ENCODE data around the gene AOC3. TPM values are rescaled to one million over a fixed set of nuclear protein-coding genes. Genes with fewer than 3 reads are reported as not detected.

Gene AOC3
- total and polyA plus RNA-seq, 4 donors: 50.0 to 154 (median 69.2) TPM

DNA sequence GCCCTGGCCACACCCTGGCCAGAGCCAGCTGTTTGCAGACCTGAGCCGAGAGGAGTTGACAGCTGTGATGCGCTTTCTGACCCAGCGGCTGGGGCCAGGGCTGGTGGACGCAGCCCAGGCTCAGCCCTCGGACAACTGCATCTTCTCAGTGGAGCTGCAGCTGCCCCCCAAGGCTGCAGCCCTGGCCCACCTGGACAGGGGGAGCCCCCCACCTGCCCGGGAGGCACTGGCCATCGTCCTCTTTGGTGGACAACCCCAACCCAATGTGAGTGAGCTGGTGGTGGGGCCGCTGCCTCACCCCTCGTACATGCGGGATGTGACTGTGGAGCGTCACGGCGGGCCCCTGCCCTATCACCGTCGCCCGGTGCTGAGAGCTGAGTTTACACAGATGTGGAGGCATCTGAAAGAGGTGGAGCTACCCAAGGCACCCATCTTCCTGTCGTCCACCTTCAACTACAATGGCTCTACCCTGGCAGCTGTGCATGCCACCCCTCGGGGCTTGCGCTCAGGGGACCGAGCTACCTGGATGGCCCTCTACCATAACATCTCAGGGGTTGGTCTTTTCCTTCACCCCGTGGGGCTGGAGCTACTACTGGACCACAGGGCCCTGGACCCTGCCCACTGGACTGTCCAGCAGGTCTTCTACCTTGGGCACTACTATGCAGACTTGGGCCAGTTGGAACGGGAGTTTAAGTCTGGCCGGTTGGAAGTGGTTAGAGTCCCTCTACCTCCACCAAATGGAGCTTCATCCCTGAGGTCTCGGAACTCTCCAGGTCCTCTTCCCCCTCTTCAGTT, 6.0 kb upstream of the AOC3 start:
- DNase-seq: no peak
- H3K36me3 ChIP-seq (ENCODE audit: control insufficient read depth in 4 of 4, insufficient read depth in 4 of 4, low read length in 4 of 4): peaks cover 20 to 35% (median 23%) of the 10 kb centered on the region in 4 donors
- peak overlapping the region in 1 of 2 donors; percentile 67 for H3K27ac ChIP-seq (ENCODE audit: low read depth in 1 of 2, low read length in 1 of 2)
- peaks cover 5 to 9% (median 8%) of the 10 kb centered on the region in 5 donors for H3K4me1 ChIP-seq (ENCODE audit: control insufficient read depth in 5 of 5, insufficient read depth in 5 of 5, low read length in 5 of 5)
- TF ChIP-seq, protein P1, sequence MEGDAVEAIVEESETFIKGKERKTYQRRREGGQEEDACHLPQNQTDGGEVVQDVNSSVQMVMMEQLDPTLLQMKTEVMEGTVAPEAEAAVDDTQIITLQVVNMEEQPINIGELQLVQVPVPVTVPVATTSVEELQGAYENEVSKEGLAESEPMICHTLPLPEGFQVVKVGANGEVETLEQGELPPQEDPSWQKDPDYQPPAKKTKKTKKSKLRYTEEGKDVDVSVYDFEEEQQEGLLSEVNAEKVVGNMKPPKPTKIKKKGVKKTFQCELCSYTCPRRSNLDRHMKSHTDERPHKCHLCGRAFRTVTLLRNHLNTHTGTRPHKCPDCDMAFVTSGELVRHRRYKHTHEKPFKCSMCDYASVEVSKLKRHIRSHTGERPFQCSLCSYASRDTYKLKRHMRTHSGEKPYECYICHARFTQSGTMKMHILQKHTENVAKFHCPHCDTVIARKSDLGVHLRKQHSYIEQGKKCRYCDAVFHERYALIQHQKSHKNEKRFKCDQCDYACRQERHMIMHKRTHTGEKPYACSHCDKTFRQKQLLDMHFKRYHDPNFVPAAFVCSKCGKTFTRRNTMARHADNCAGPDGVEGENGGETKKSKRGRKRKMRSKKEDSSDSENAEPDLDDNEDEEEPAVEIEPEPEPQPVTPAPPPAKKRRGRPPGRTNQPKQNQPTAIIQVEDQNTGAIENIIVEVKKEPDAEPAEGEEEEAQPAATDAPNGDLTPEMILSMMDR (IDR thresholded peaks at IDR 0.05; ENCODE audit: control extremely low read depth, extremely low read depth): no peak
- H3K27me3 ChIP-seq (ENCODE audit: control insufficient read depth in 3 of 3, insufficient read depth in 3 of 3, low read length in 2 of 3): no peaks in the 10 kb centered on the region
- WGBS, 2 donors: 92 to 93% methylated on average over 24 of the region's 24 CpGs
- no peak for ATAC-seq (ENCODE audit: insufficient read depth, low FRiP score)
- H3K9ac ChIP-seq (ENCODE audit: insufficient read depth in 1 of 2, low read length in 2 of 2): no peak overlapping the region
- H3K9me3 ChIP-seq (ENCODE audit: control insufficient read depth in 4 of 4, insufficient read depth in 3 of 4, low read length in 3 of 4): no peaks in the 10 kb centered on the region
- H3K4me3 ChIP-seq: no peak overlapping the region

DNA sequence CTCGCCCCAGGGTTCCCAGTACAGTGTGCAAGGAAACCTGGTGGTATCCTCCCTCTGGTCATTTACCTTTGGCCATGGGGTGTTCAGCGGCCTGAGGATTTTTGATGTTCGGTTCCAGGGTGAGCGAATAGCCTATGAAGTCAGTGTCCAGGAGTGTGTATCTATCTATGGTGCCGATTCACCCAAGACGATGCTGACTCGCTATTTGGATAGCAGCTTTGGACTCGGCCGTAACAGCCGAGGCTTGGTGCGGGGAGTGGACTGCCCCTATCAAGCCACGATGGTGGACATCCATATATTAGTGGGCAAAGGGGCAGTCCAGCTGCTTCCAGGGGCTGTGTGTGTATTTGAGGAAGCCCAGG, 5.5 kb upstream of the AOC3 start:
- peaks cover 5 to 14% (median 10%) of the 10 kb centered on the region in 5 donors for H3K4me1 ChIP-seq (ENCODE audit: control insufficient read depth in 5 of 5, insufficient read depth in 5 of 5, low read length in 5 of 5)
- H3K9ac ChIP-seq (ENCODE audit: insufficient read depth in 1 of 2, low read length in 2 of 2): no peak overlapping the region
- 93 to 97% methylated on average over 12 of the region's 12 CpGs for WGBS, 2 donors
- H3K9me3 ChIP-seq (ENCODE audit: control insufficient read depth in 4 of 4, insufficient read depth in 3 of 4, low read length in 3 of 4): no peaks in the 10 kb centered on the region
- H3K36me3 ChIP-seq (ENCODE audit: control insufficient read depth in 4 of 4, insufficient read depth in 4 of 4, low read length in 4 of 4): peaks cover 20 to 34% (median 21%) of the 10 kb centered on the region in 4 donors
- TF ChIP-seq, protein P1 (IDR thresholded peaks at IDR 0.05; ENCODE audit: control extremely low read depth, extremely low read depth): no peak
- H3K4me3 ChIP-seq: no peak overlapping the region
- H3K27ac ChIP-seq (ENCODE audit: low read depth in 1 of 2, low read length in 1 of 2): peak overlapping the region in 1 of 2 donors; percentile 61
- ATAC-seq (ENCODE audit: insufficient read depth, low FRiP score): no peak
- H3K27me3 ChIP-seq (ENCODE audit: control insufficient read depth in 3 of 3, insufficient read depth in 3 of 3, low read length in 2 of 3): no peaks in the 10 kb centered on the region
- DNase-seq: no peak

DNA sequence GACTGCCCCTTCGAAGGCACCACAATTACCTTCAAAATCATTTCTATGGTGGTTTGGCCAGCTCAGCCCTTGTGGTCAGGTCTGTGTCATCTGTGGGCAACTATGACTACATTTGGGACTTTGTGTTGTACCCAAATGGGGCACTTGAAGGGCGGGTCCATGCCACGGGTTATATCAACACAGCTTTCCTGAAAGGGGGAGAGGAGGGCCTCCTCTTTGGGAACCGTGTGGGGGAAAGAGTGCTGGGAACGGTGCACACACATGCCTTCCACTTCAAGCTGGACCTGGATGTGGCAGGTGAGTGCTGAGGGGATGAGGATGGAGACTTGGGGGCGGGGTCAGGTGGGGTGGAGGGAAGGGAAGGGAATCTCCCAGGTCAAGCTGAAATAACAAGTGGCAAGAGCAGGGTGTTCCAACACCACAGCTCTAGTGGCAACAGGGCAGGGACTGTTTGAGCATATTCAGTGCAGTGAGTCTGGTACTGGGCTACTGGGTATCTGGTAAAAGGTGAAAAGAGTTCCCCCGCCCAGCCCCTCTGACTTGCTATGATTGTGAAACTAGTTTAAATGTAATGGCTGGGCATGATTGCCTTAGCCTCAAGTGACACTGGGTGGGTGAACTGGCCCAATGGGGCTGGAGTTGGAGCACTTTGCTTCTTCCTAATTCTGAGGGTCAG, 4.9 kb upstream of the AOC3 start:
- 54 to 58% methylated on average over 7 of the region's 7 CpGs for WGBS, 2 donors
- Histone ChIP-seq H3K4me1 (ENCODE audit: control insufficient read depth in 5 of 5, insufficient read depth in 5 of 5, low read length in 5 of 5) (peaks cover 5 to 17% (median 11%) of the 10 kb centered on the region in 5 donors), H3K9ac (ENCODE audit: insufficient read depth in 1 of 2, low read length in 2 of 2) (no peak overlapping the region), H3K36me3 (ENCODE audit: control insufficient read depth in 4 of 4, insufficient read depth in 4 of 4, low read length in 4 of 4) (peaks cover 20 to 33% (median 21%) of the 10 kb centered on the region in 4 donors), H3K27ac (ENCODE audit: low read depth in 1 of 2, low read length in 1 of 2) (peak overlapping the region in 1 of 2 donors; percentile 61), H3K9me3 (ENCODE audit: control insufficient read depth in 4 of 4, insufficient read depth in 3 of 4, low read length in 3 of 4) (no peaks in the 10 kb centered on the region), H3K27me3 (ENCODE audit: control insufficient read depth in 3 of 3, insufficient read depth in 3 of 3, low read length in 2 of 3) (no peaks in the 10 kb centered on the region), H3K4me3 (no peak overlapping the region)
- TF ChIP-seq, protein P1 (IDR thresholded peaks at IDR 0.05; ENCODE audit: control extremely low read depth, extremely low read depth): no peak
- no peak for DNase-seq
- ATAC-seq (ENCODE audit: insufficient read depth, low FRiP score): peak; percentile 9

Measured in lung (tissue), 12 donors.